Heart left ventricle (tissue), 16 donors: ENCODE results near the gene RBM47. TPM values are rescaled to one million over a fixed set of nuclear protein-coding genes. Genes with fewer than 3 reads are reported as not detected.
"Not testable (repeated sequence)": the region's sequence is repeated elsewhere in the genome, so short reads cannot be mapped to it uniquely, and the experiment has no call there.

ENCODE experiments used
- ATAC-seq, 4 donors: fragments of 200-7000 bp; cut with Tn5 transposase; one replicate each; pipeline ENCODE4 v1.9.1; 2020 to 2022; ENCODE audit warnings: moderate library complexity in 4 of 4, mild to moderate bottlenecking in 3 of 4, moderate number of reproducible peaks in 1 of 4
- DNase-seq, 5 donors: peaks; one replicate each; pipeline ENCODE4 v3.0.0-alpha.2; 2020
- H3K27ac ChIP-seq, 12 donors: fragments of 200-600 bp; sonication (generic) in 4 of 12; one replicate each; pipeline versions ENCODE4 v1.5.0 to v1.8.0; 2016 to 2022; ENCODE audit warnings: mild to moderate bottlenecking in 2 of 12
- H3K27me3 ChIP-seq, 9 donors: fragments of 200-600 bp; sonication (generic) in 2 of 9; one replicate each; pipeline versions ENCODE4 v1.5.1 to v1.8.0; 2016 to 2022; ENCODE audit warnings: mild to moderate bottlenecking in 3 of 9
- H3K36me3 ChIP-seq, 9 donors: fragments of 200-600 bp; sonication (generic) in 2 of 9; one replicate each; pipeline versions ENCODE4 v1.5.0 to v1.8.0; 2018 to 2022; ENCODE audit warnings: mild to moderate bottlenecking in 2 of 9
- H3K4me1 ChIP-seq, 12 donors: fragments of 200-600 bp; sonication (generic) in 4 of 12; one replicate each; pipeline versions ENCODE4 v1.5.0 to v1.8.0; 2016 to 2022; ENCODE audit warnings: mild to moderate bottlenecking in 3 of 12
- H3K4me3 ChIP-seq, 12 donors: fragments of 200-600 bp; sonication (generic) in 4 of 12; one replicate each; pipeline versions ENCODE4 v1.5.0 to v1.8.0; 2017 to 2022; ENCODE audit warnings: mild to moderate bottlenecking in 9 of 12, moderate library complexity in 4 of 12
- H3K9me3 ChIP-seq, 12 donors: fragments of 200-600 bp; sonication (generic) in 4 of 12; one replicate each; pipeline versions ENCODE4 v1.5.0 to v1.8.0; 2016 to 2022; ENCODE audit warnings: mild to moderate bottlenecking in 1 of 12
- POLR2A ChIP-seq, 2 donors: fragments of 450-650 bp; IDR thresholded peaks; one replicate each; pipeline ENCODE4 v1.6.1; 2017; ENCODE audit warnings: antibody characterized with exemption in 2 of 2, mild to moderate bottlenecking in 2 of 2, moderate library complexity in 2 of 2
- WGBS, 4 donors: extraction: QIAGEN DNeasy Blood & Tissue Kit in 2 of 4; methylation state at CpG; one replicate each; pipeline versions ENCODE4 v1.1.5 to v1.1.7; 2013 to 2018; 5-methylcytosine and 5-hydroxymethylcytosine counted together
- intact Hi-C, 10 donors: fragments of 100-400 bp; cut with DNase I; formaldehyde crosslinking; loops; one replicate each; pipeline versions ENCODE4 v1.11.1 to v1.14.2; 2022
- polyA plus RNA-seq, 2 donors: library from polyadenylated mRNA; stranded (reverse); fragments of 200-250 nt; gene quantifications; one replicate each; pipeline ENCODE4 v1.2.3, GENCODE V29; 2013
- total RNA-seq, 9 donors: library from RNA; depleted of rRNA in 2 of 9; stranded (reverse); fragments of >200 nt in 2 of 9; fragmentation: NEBNext Ultra II Directional in 3 of 9; extraction: Animal tissue kit (Norgen Biotek cat#: 25700) in 3 of 9; gene quantifications; one replicate each; pipeline versions ENCODE4 v1.1.0 to v1.2.4, GENCODE V29; 2016 to 2023
- TF ChIP-seq, protein P1 (sequence below), 12 donors: fragments of 200-600 bp; sonication (generic) in 4 of 12; IDR thresholded peaks; one replicate each; pipeline versions ENCODE4 v1.5.0 to v1.8.0; 2018 to 2022; ENCODE audit warnings: antibody characterized with exemption in 12 of 12, mild to moderate bottlenecking in 5 of 12
- donor health status: ischemic (EF 13 %, LVEDD 7.1; RV severe dilation, severe dysfunction).
- donor health status: healthy with polysubstance abuse.
- donor health status: DM: no; HTN: yes; CAD: no.
- donor health status: DM: no; HTN: no; CAD: no.
- donor health status: ischemic (EF 25% LVEDD 6.9; RV normal size, moderate dysfunction).
- donor health status: ischemic (EF 25% LVEDD 5.7; RV mildly dilated, moderate dysfunction).
- donor health status: healthy.
- donor health status: DM: yes; HTN: yes; CAD: no.
- donor health status: ischemic (EF 35%, LVEDD 5.7; RV mildly dilated, moderate dysfunction).
- donor health status: nonischemic (EF 11% LVEDD 7.7; RV severe dilation, severe dysfunction).
- donor health status: DM: yes; HTN: yes; CAD: no.
- donor health status: PGD.
- donor health status: ischemic (EF 29% LVEDD 5.4; RV normal size, mild dysfunction).
- donor health status: nonischemic (EF 23%, LVEDD 6.1; RV moderate dilation, normal function).

The RBM47 gene
- total and polyA plus RNA-seq, 11 donors = 0.50 to 29.9 (median 3.5) TPM

DNA sequence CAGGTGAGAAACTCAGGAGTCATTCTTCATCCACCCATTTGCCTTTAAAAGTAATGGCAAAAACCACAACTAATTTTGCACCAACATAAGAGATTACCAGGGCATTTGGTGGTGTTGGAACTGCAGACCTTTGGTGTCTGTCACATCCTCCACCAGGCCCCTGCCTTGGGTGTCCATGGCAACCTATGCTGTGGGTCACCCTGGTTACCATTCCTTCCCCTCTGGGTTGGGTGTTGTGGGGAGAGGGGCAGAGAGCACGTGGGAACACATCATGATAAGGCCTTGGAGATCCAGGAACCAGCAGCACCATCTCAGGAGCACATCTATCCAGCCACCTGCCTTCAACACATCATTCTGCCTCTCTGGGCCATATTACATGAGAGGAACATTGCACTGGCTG, 217.3 kb downstream of the RBM47 start:
- no peak for DNase-seq
- no peaks in the 10 kb centered on the region for H3K36me3 ChIP-seq
- H3K4me3 ChIP-seq = no peak overlapping the region
- WGBS, 4 donors = 18 to 43% (median 23%) methylated on average over 1 of the region's 1 CpG
- TF ChIP-seq POLR2A (IDR thresholded peaks at IDR 0.05) = no peak
- TF ChIP-seq, protein P1, sequence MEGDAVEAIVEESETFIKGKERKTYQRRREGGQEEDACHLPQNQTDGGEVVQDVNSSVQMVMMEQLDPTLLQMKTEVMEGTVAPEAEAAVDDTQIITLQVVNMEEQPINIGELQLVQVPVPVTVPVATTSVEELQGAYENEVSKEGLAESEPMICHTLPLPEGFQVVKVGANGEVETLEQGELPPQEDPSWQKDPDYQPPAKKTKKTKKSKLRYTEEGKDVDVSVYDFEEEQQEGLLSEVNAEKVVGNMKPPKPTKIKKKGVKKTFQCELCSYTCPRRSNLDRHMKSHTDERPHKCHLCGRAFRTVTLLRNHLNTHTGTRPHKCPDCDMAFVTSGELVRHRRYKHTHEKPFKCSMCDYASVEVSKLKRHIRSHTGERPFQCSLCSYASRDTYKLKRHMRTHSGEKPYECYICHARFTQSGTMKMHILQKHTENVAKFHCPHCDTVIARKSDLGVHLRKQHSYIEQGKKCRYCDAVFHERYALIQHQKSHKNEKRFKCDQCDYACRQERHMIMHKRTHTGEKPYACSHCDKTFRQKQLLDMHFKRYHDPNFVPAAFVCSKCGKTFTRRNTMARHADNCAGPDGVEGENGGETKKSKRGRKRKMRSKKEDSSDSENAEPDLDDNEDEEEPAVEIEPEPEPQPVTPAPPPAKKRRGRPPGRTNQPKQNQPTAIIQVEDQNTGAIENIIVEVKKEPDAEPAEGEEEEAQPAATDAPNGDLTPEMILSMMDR (IDR thresholded peaks at IDR 0.05) = no peak
- H3K9me3 ChIP-seq = no peaks in the 10 kb centered on the region
- no peaks in the 10 kb centered on the region for H3K4me1 ChIP-seq
- H3K27ac ChIP-seq = no peak overlapping the region
- no peak for ATAC-seq
- peaks cover 0 to 8% (median 0%) of the 10 kb centered on the region in 9 donors for H3K27me3 ChIP-seq
- intact Hi-C loops = no loop called here

DNA sequence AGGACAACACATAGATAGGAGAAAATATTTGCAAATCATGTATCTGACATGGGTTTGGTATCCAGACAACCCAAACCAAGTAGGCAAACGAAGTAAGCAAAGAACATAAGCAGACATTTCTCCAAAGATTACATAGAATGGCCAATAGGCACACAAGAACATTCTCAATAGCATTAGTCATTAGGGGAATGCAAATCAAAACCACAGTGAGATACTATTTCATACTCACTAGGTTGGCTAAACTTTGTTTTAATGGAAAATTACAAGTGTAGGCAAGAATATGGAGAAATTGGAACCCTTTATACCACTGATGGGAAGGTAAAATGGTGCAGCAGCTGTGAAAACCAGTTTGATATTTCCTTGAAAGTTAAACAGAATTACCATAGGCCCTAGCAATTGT, 219.8 kb downstream of the RBM47 start:
- 53 to 79% (median 60%) methylated on average over 1 of the region's 1 CpG for WGBS, 4 donors
- no peak for ATAC-seq

DNA sequence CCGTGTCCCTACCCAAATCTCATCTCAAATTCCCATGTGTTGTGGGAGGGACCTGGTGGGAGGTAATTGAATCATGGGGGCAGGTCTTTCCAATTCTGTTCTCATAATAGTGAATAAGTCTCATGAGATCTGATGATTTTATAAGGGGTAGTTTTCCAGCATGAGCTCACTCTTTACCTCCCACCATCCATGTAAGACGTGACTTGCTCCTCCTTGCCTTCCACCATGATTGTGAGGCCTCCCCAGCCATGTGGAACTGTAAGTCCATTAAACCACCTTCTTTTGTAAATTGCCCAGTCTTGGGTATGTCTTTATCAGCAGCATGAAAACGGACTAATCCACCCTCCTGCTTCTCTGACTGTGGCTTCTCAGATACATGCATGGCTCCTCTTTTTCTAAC, 222.2 kb downstream of the RBM47 start:
- DNase-seq, H3K27ac ChIP-seq, intact Hi-C loops, ATAC-seq, H3K4me1 ChIP-seq, H3K36me3 ChIP-seq, H3K9me3 ChIP-seq, H3K4me3 ChIP-seq: not testable (repeated sequence)
- 63 to 74% (median 68%) methylated on average over 3 of the region's 3 CpGs for WGBS, 4 donors
- H3K27me3 ChIP-seq = peaks cover 0 to 20% (median 0%) of the 10 kb centered on the region in 9 donors

More for the DNA sequence above, 219.8 kb downstream of the RBM47 start:
- intact Hi-C loops = no loop called here
- peaks cover 0 to 20% (median 0%) of the 10 kb centered on the region in 9 donors for H3K27me3 ChIP-seq
- no peak for DNase-seq
- H3K4me3 ChIP-seq = no peak overlapping the region
- H3K4me1 ChIP-seq = no peaks in the 10 kb centered on the region
- H3K27ac ChIP-seq = no peak overlapping the region
- H3K9me3 ChIP-seq = peaks cover 0 to 4% (median 0%) of the 10 kb centered on the region in 12 donors
- TF ChIP-seq POLR2A (IDR thresholded peaks at IDR 0.05) = no peak
- H3K36me3 ChIP-seq = no peaks in the 10 kb centered on the region

DNA sequence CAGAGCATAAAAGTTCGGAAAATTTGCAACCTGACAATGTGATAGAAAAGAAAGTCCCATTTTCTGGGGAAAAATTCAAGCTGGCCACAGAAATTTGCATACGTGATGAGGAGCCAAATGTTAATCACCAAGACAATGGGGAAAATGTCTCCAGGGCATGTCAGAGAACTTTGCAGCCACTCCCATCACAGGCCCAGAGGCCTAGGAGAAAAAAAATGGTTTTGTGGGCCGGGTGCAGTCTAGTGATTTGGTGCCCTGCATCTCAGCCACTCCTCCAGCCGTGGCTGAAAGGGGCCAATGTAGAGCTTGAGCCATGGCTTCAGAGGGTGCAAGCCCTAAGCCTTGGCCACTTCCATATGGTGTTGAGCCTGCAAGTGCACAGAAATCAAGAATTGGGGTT, 223.3 kb downstream of the RBM47 start:
- Histone ChIP-seq H3K36me3 (no peaks in the 10 kb centered on the region), H3K9me3 (peaks cover 0 to 4% (median 0%) of the 10 kb centered on the region in 12 donors), H3K4me1 (no peaks in the 10 kb centered on the region), H3K27ac (no peak overlapping the region), H3K4me3 (no peak overlapping the region), H3K27me3 (peaks cover 0 to 20% (median 0%) of the 10 kb centered on the region in 9 donors)
- ATAC-seq (no peak), DNase-seq (no peak)
- WGBS, 4 donors = 86 to 94% (median 89%) methylated on average over 4 of the region's 4 CpGs
- TF ChIP-seq POLR2A (IDR thresholded peaks at IDR 0.05) = no peak
- intact Hi-C loops = no loop called here

DNA sequence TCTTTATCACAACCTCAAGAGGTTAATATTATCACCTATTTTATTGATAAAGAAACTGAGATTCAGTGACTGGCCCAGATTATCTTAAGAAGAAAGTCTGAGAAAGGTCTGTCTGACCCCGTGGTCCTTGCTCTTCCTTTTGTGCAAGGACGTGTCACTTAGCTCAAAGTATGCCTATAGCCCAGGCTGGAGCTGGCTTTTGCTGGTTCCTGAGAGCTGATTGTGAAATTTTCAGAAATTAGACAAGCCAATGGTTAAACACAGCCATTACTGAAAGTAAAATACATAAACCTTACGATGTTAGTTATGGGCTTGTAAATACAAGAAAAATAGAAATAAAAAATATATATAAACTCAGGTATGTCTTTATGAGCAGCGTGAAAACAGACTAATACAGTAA, 224.5 kb downstream of the RBM47 start:
- no peak overlapping the region for H3K27ac ChIP-seq
- peaks cover 0 to 4% (median 0%) of the 10 kb centered on the region in 12 donors for H3K9me3 ChIP-seq
- no peaks in the 10 kb centered on the region for H3K4me1 ChIP-seq
- H3K27me3 ChIP-seq = peaks cover 0 to 20% (median 0%) of the 10 kb centered on the region in 9 donors
- no peaks in the 10 kb centered on the region for H3K36me3 ChIP-seq
- no peak for ATAC-seq
- intact Hi-C loops = no loop called here
- WGBS, 4 donors = 65 to 84% (median 79%) methylated on average over 4 of the region's 4 CpGs
- no peak overlapping the region for H3K4me3 ChIP-seq
- no peak for TF ChIP-seq POLR2A (IDR thresholded peaks at IDR 0.05)
- TF ChIP-seq, protein P1 (IDR thresholded peaks at IDR 0.05) = no peak
- no peak for DNase-seq

DNA sequence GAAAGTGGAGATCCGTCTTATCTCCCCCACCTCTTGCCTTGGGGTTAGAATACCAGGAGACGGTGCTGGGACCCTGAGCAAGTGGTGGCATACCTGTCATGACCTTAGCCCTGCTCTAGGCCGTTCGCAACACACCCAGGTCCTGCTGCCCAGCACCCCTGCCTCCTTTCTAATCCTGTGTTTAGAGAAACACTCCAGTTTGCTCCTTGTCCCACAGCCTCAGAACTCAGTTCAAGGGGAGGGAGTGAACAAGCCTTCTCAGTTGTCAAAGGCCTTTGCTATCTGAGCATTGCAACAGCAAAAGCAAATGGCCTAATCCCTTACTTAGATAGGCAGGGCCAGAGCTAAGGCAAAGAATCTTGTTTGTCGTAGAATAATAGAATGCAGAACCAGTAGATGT, 226.6 kb downstream of the RBM47 start:
- Histone ChIP-seq H3K4me1 (no peaks in the 10 kb centered on the region), H3K36me3 (no peaks in the 10 kb centered on the region), H3K27me3 (peaks cover 0 to 20% (median 0%) of the 10 kb centered on the region in 9 donors), H3K4me3 (no peak overlapping the region), H3K9me3 (peaks cover 0 to 4% (median 0%) of the 10 kb centered on the region in 12 donors), H3K27ac (no peak overlapping the region)
- DNase-seq = no peak
- intact Hi-C loops = no loop called here
- 75 to 80% (median 79%) methylated on average over 5 of the region's 5 CpGs for WGBS, 4 donors
- TF ChIP-seq, protein P1 (IDR thresholded peaks at IDR 0.05) = no peak
- TF ChIP-seq POLR2A (IDR thresholded peaks at IDR 0.05) = no peak
- no peak for ATAC-seq
